Choroid plexus epithelial cell (primary cell): ENCODE measurements around the gene CFAP410.
"Not testable (repeated sequence)": the region's sequence is repeated elsewhere in the genome, so short reads cannot be mapped to it uniquely, and the experiment has no call there.

Source experiments
- DNase-seq: peaks from one replicate; pipeline ENCODE4 v3.0.0-alpha.2; 2010; ENCODE audit warnings: low read depth
- H3K4me3 ChIP-seq: 2 replicates; pipeline ENCODE4 v1.5.1; 2011; ENCODE audit warnings: low read depth, mild to moderate bottlenecking, control low read depth, low read length, moderate library complexity
- TF ChIP-seq, protein P1 (sequence below): conservative IDR thresholded peaks from 2 replicates; pipeline ENCODE4 v1.5.1; 2011; ENCODE audit warnings: low read depth, mild to moderate bottlenecking, control low read depth, inconsistent platforms, low read length, moderate library complexity

The CFAP410 gene

DNA sequence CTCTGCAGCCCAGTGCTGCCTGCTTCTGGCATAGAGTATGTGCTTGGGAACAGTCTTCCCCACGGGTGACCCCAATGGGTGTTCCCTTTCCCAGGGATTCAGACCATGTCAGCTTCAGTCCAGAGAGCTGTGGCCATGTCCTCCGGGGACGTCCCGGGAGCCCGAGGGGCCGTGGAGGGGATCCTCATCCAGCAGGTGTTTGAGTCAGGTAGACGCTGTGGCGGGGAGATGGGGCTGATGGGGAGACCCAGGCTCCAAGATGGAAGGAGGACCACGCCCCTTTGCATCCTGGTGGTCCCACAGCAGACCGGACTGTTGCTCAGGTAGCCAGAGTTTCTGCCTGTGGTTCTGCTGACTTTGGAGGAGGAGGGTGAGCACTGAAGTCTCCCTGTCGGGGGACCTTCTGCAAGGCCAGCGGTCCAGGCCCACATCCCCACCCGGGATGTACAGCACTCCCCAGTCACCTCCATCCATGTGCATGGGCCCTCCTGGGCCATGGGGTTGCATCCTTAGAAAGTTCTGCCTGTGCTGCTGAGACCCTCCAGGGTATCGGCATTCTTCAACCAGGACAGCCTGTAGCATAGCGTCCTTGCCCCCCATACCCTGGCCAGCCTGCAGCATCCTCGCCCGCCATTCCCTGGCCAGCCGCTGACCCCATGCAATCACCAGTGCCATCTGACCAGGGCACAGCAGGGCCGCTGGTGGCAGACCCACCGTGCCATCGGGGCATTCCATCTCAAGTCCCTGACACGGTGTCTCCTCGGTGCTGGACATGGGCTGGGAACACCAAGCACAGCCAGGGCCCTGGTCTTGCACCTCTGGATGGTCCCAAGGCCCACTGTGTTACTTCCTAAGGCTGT, 50.7 kb downstream of the CFAP410 start:
- no peak for DNase-seq
- H3K4me3 ChIP-seq: no peak overlapping the region
- TF ChIP-seq, protein P1, sequence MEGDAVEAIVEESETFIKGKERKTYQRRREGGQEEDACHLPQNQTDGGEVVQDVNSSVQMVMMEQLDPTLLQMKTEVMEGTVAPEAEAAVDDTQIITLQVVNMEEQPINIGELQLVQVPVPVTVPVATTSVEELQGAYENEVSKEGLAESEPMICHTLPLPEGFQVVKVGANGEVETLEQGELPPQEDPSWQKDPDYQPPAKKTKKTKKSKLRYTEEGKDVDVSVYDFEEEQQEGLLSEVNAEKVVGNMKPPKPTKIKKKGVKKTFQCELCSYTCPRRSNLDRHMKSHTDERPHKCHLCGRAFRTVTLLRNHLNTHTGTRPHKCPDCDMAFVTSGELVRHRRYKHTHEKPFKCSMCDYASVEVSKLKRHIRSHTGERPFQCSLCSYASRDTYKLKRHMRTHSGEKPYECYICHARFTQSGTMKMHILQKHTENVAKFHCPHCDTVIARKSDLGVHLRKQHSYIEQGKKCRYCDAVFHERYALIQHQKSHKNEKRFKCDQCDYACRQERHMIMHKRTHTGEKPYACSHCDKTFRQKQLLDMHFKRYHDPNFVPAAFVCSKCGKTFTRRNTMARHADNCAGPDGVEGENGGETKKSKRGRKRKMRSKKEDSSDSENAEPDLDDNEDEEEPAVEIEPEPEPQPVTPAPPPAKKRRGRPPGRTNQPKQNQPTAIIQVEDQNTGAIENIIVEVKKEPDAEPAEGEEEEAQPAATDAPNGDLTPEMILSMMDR: no peak

DNA sequence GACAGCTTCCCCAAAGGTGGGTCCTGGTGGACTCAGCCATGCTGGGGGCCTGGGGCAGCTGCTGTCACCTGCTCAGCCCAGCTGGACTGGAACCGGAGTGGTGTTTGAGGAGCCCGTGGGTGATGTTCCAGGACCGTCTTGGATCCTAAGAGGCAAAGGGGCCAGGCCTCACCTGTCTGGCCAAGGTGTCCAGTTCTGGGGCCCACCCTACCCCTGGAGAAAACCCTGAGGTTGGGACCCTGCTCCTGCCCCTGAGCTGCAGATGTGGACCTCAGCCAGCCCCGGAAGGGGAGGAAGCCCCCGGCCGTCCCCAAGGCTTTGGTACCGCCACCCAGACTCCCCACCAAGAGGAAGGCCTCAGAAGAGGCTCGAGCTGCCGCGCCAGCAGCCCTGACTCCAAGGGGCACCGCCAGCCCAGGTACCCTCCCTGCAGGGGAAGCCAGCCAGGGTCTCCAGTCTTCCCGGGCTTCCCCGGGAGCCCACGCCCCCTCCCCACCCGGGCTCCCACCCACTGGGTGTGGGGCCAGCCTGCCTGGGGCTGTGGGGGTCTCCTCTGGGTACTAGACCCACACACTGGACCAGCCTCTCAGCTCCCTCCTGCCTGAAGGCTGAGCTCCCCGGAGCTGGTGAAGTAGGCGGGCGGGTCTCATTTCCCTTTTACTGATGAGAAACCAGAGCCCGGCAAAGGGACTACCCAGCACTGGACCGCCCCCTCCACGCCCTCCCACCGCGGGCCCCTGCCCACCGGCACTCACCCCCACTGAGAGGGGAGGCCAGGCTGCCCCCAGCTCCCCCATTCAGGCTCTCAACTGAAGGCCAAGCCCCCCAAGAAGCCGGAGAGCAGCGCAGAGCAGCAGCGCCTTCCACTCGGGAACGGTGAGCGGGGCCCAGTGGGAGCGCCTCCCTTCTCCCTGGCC, 52.2 kb downstream of the CFAP410 start:
- no peak for DNase-seq
- H3K4me3 ChIP-seq: no peak overlapping the region
- TF ChIP-seq, protein P1: no peak

- TF ChIP-seq, protein P1: no peak
- DNase-seq: no peak
- no peak overlapping the region for H3K4me3 ChIP-seq
Measured at GRCh38 chr21:44286086-44286715, 53.0 kb downstream of the CFAP410 start.

- H3K4me3 ChIP-seq: no peak within 1 kb of the TSS
- TF ChIP-seq, protein P1: no peak
- no peak for DNase-seq
Measured at GRCh38 chr21:44285138-44285992, 53.8 kb downstream of the CFAP410 start, which contains the start of gene AIRE. TSS of gene AIRE (plus strand) at chr21:44285876. CDS start at chr21:44286007, 131 bp downstream.

GRCh38 chr21:44283948-44284347, 55.2 kb downstream of the CFAP410 start:
- no peak for DNase-seq
- H3K4me3 ChIP-seq: no peak overlapping the region
- TF ChIP-seq, protein P1: no peak

- not testable (repeated sequence) for DNase-seq, H3K4me3 ChIP-seq
Measured at GRCh38 chr21:44283211-44283785, 55.9 kb downstream of the CFAP410 start.
